Measurements from ENCODE around the gene TAF6. TPM values are rescaled to one million over a fixed set of nuclear protein-coding genes. Genes with fewer than 3 reads are reported as not detected.
"Not testable (repeated sequence)": the region's sequence is repeated elsewhere in the genome, so short reads cannot be mapped to it uniquely, and the experiment has no call there.

Gene TAF6
- total RNA-seq, 6 experiments from 2014 or later = 11.1 to 27.2 (median 15.8) TPM

GRCh38 chr7:100137851-100138760 is 18.9 kb upstream of the TAF6 start:
- intact Hi-C loops (cut with DNase I) = loop anchor here (10.0 kb wide), 1 partner anchor 87 kb away; no protein-coding TSS in a partner anchor
- no peak for ATAC-seq
- Histone ChIP-seq H3K4me3 (no peak overlapping the region), H3K4me1 (peaks cover 0 to 17% (median 0%) of the 10 kb centered on the region in 4 donors), H3K36me3 (no peaks in the 10 kb centered on the region), H3K9me3 (no peaks in the 10 kb centered on the region), H3K27ac (no peak overlapping the region), H3K27me3 (no peaks in the 10 kb centered on the region)
- DNase-seq = no peak
- 77% methylated on average over 13 of the region's 13 CpGs for WGBS (ENCODE audit: insufficient coverage, low coverage, low lambda C conversion rate, missing lambda C conversion rate)
- no peak for TF ChIP-seq POLR2A (IDR thresholded peaks at IDR 0.05)
- no peak for TF ChIP-seq CTCF (IDR thresholded peaks at IDR 0.05)

- peak; percentile 77 to 83 (median 78) for ATAC-seq
- Histone ChIP-seq H3K27ac (no peak overlapping the region), H3K36me3 (no peaks in the 10 kb centered on the region), H3K4me1 (peaks cover 0 to 26% (median 0%) of the 10 kb centered on the region in 4 donors), H3K9me3 (no peaks in the 10 kb centered on the region), H3K4me3 (no peak overlapping the region), H3K27me3 (no peaks in the 10 kb centered on the region)
- 21% methylated on average over 3 of the region's 3 CpGs for WGBS (ENCODE audit: insufficient coverage, low coverage, low lambda C conversion rate, missing lambda C conversion rate)
- DNase-seq = peak in 2 of 3 donors; percentile 67 to 68
- intact Hi-C loops (cut with DNase I) = loop anchor here (10.0 kb wide), 1 partner anchor 92 kb away; no protein-coding TSS in a partner anchor
- TF ChIP-seq CTCF (IDR thresholded peaks at IDR 0.05) (peak; percentile 84 to 85 (median 84)), POLR2A (IDR thresholded peaks at IDR 0.05) (no peak)
These were observed 13.6 kb upstream of the TAF6 start for GRCh38 chr7:100132697-100133151.

GRCh38 chr7:100132126-100132525 is 13.0 kb upstream of the TAF6 start:
- DNase-seq = no peak
- peaks cover 0 to 26% (median 0%) of the 10 kb centered on the region in 4 donors for H3K4me1 ChIP-seq
- no peak overlapping the region for H3K27ac ChIP-seq
- WGBS (ENCODE audit: insufficient coverage, low coverage, low lambda C conversion rate, missing lambda C conversion rate) = 45% methylated on average over 7 of the region's 7 CpGs
- no peak for ATAC-seq
- H3K9me3 ChIP-seq = no peaks in the 10 kb centered on the region
- H3K4me3 ChIP-seq = peak overlapping the region in 1 of 3 donors; percentile 27
- no peak for TF ChIP-seq CTCF (IDR thresholded peaks at IDR 0.05)
- no peak for TF ChIP-seq POLR2A (IDR thresholded peaks at IDR 0.05)
- no peaks in the 10 kb centered on the region for H3K27me3 ChIP-seq
- intact Hi-C loops (cut with DNase I) = loop anchor here (10.0 kb wide), 1 partner anchor 93 kb away; no protein-coding TSS in a partner anchor
- no peaks in the 10 kb centered on the region for H3K36me3 ChIP-seq

- WGBS (ENCODE audit: insufficient coverage, low coverage, low lambda C conversion rate, missing lambda C conversion rate) = 9% methylated on average over 13 of the region's 24 CpGs
These were observed 11.7 kb upstream of the TAF6 start for GRCh38 chr7:100130608-100131453.

GRCh38 chr7:100130220-100130607 is 11.1 kb upstream of the TAF6 start:
- not testable (repeated sequence) for DNase-seq, H3K9me3 ChIP-seq, ATAC-seq, H3K27me3 ChIP-seq, H3K27ac ChIP-seq, H3K4me3 ChIP-seq, H3K36me3 ChIP-seq
- WGBS (ENCODE audit: insufficient coverage, low coverage, low lambda C conversion rate, missing lambda C conversion rate) = 92% methylated on average over 1 of the region's 1 CpG
- intact Hi-C loops (cut with DNase I) = loop anchor here (10.0 kb wide), 1 partner anchor 95 kb away; no protein-coding TSS in a partner anchor
- peaks cover 0 to 36% (median 0%) of the 10 kb centered on the region in 4 donors for H3K4me1 ChIP-seq

More at GRCh38 chr7:100130608-100131453, 11.7 kb upstream of the TAF6 start:
- H3K27ac ChIP-seq = peak overlapping the region in 2 of 3 donors; percentile 63 to 64
- intact Hi-C loops (cut with DNase I) = loop anchor here (10.0 kb wide), 1 partner anchor 94 kb away; no protein-coding TSS in a partner anchor
- peak overlapping the region; percentile 27 to 49 (median 48) for H3K4me3 ChIP-seq
- no peaks in the 10 kb centered on the region for H3K27me3 ChIP-seq
- ATAC-seq (peak; percentile 65 to 73 (median 68)), DNase-seq (peak; percentile 84 to 87 (median 86))
- peaks cover 0 to 32% (median 0%) of the 10 kb centered on the region in 4 donors for H3K4me1 ChIP-seq
- no peak for TF ChIP-seq POLR2A (IDR thresholded peaks at IDR 0.05)
- TF ChIP-seq CTCF (IDR thresholded peaks at IDR 0.05) = peak; percentile 79 to 94 (median 88)
- H3K9me3 ChIP-seq = no peaks in the 10 kb centered on the region
- no peaks in the 10 kb centered on the region for H3K36me3 ChIP-seq
